K562 (cell line): ENCODE measurements around the gene MFAP5. TPM values are rescaled to one million over a fixed set of nuclear protein-coding genes. Genes with fewer than 3 reads are reported as not detected.

Experiments
- ATAC-seq: fragments of 200-7000 bp; cut with Tn5 transposase; 3 replicates; pipeline ENCODE4 v1.9.1; 2020; ENCODE audit warnings: moderate library complexity
- BruUV-seq: library from RNA; stranded (reverse); fragments of 400-500 nt; replicated peaks from 2 replicates; lab custom pipeline; 2021; lab: Mats Ljungman, UMichigan
- CTCF ChIA-PET: fragments of 300-600 bp; formaldehyde crosslinking; extraction: SDS; loops from one replicate; lab custom pipeline; 2021; ENCODE audit warnings: low intra/inter-chr PET ratio; lab: Yijun Ruan, JAX
- POLR2A ChIA-PET: fragments of 300-600, 350-650 bp; sonication (Branson Sonifier 250); formaldehyde crosslinking; extraction: SDS; loops from one replicate; lab custom pipeline; 2021; ENCODE audit warnings: antibody characterized with exemption, inconsistent platforms; lab: Yijun Ruan, JAX
- DNase-seq, 4 experiments: peaks; one replicate each; pipeline versions ENCODE4 v3.0.0 to v3.0.0-alpha.2; 2011 to 2018; ENCODE audit warnings: low spot score in 3 of 4, mixed read lengths in 3 of 4; ENCODE audit errors: extremely low read depth in 1 of 4
- FAIRE-seq: peaks from 2 replicates; lab custom pipeline; 2011; peaks lifted over from hg19 to GRCh38; lab: Jason Lieb, UNC
- H2AFZ ChIP-seq: 2 replicates; pipeline ENCODE4 v1.6.0; 2011; ENCODE audit warnings: low read depth, low read length, control low read depth, inconsistent platforms
- H3K27ac ChIP-seq: fragments of 200-600 bp; 3 replicates; pipeline ENCODE4 v1.8.0; 2011; ENCODE audit warnings: low read depth, mild to moderate bottlenecking, control low read depth, inconsistent platforms, low read length, moderate library complexity, mixed read lengths; ENCODE audit errors: extremely low read depth
- H3K27me3 ChIP-seq, 2 experiments: fragments of 300-600 bp in 1 of 2; 2 replicates in 1 of 2; 3 replicates in 1 of 2; pipeline versions ENCODE4 v1.6.0 to v1.8.0; 2011; ENCODE audit warnings: inconsistent platforms in 2 of 2, low read length in 2 of 2, mild to moderate bottlenecking in 1 of 2, mixed read lengths in 1 of 2, moderate library complexity in 1 of 2; ENCODE audit not compliant: control insufficient read depth in 2 of 2, insufficient read depth in 2 of 2
- H3K36me3 ChIP-seq: fragments of 300-600 bp; 3 replicates; pipeline ENCODE4 v1.8.0; 2011; ENCODE audit warnings: mild to moderate bottlenecking, low read length, inconsistent platforms; ENCODE audit not compliant: control insufficient read depth, insufficient read depth
- H3K4me1 ChIP-seq, 2 experiments: fragments of 200-600 bp in 1 of 2; replicated peaks in 1 of 2; 2 replicates in 1 of 2; 3 replicates in 1 of 2; pipeline versions ENCODE4 v1.5.1 to v1.8.0; 2011; ENCODE audit warnings: inconsistent platforms in 2 of 2, low read length in 2 of 2, mild to moderate bottlenecking in 1 of 2, mixed read lengths in 1 of 2, moderate library complexity in 1 of 2; ENCODE audit not compliant: control insufficient read depth in 2 of 2, insufficient read depth in 2 of 2
- H3K4me2 ChIP-seq: 2 replicates; pipeline ENCODE4 v1.6.1; 2011; ENCODE audit warnings: low read length, control low read depth, inconsistent platforms, mixed read lengths; ENCODE audit not compliant: insufficient read depth
- H3K4me3 ChIP-seq: fragments of 200-600 bp; sonication (generic), shearing (Covaris generic); 2 replicates; pipeline ENCODE4 v1.5.1; 2016; ENCODE audit warnings: control low read depth, inconsistent platforms
- H3K79me2 ChIP-seq: fragments of 200-600 bp; 3 replicates; pipeline ENCODE4 v1.8.0; 2011; ENCODE audit warnings: low read length, inconsistent platforms; ENCODE audit not compliant: control insufficient read depth, insufficient read depth
- H3K9ac ChIP-seq, 2 experiments: 2 replicates each; pipeline versions ENCODE4 v1.6.0 to v1.6.1; 2011; ENCODE audit warnings: low read depth in 2 of 2, low read length in 2 of 2, control low read depth in 1 of 2, inconsistent platforms in 1 of 2, mild to moderate bottlenecking in 1 of 2, mixed read lengths in 1 of 2; ENCODE audit not compliant: insufficient read depth in 1 of 2
- H3K9me1 ChIP-seq: one replicate; pipeline ENCODE4 v1.6.0; 2011; ENCODE audit warnings: inconsistent platforms, mild to moderate bottlenecking, low read length, moderate library complexity; ENCODE audit not compliant: control insufficient read depth, insufficient read depth
- H3K9me3 ChIP-seq: replicated peaks from 2 replicates; pipeline ENCODE4 v1.5.1; 2011; ENCODE audit warnings: low read depth, low read length, inconsistent platforms; ENCODE audit not compliant: control insufficient read depth, insufficient read depth
- H4K20me1 ChIP-seq: replicated peaks from 2 replicates; pipeline ENCODE4 v1.6.1; 2011; ENCODE audit warnings: low read length, inconsistent platforms, mixed read lengths; ENCODE audit not compliant: control insufficient read depth, insufficient read depth
- HEY1 ChIP-seq: fragments of 250-450 bp; sonication (Bioruptor Pico); IDR thresholded peaks from 2 replicates; pipeline ENCODE4 v1.5.0; 2020; ENCODE audit warnings: mild to moderate bottlenecking, moderate library complexity, borderline replicate concordance
- LCOR ChIP-seq: sonication (generic); formaldehyde crosslinking; IDR thresholded peaks from 2 replicates; pipeline ENCODE4 v1.8.0; 2022; ENCODE audit warnings: mild to moderate bottlenecking, missing genetic modification reagents
- NCOA2 ChIP-seq, 2 experiments: fragments of 450-650 bp; IDR thresholded peaks; 2 replicates each; pipeline ENCODE4 v1.6.1; 2018; ENCODE audit warnings: mild to moderate bottlenecking in 2 of 2, moderate library complexity in 1 of 2; ENCODE audit not compliant: partially characterized antibody in 2 of 2
- SMARCA4 ChIP-seq: fragments of 450-650 bp; IDR thresholded peaks from 2 replicates; pipeline ENCODE4 v1.6.1; 2016
- SPI1 ChIP-seq: IDR thresholded peaks from 2 replicates; pipeline ENCODE4 v1.6.1; 2011; ENCODE audit warnings: low read depth, low read length, control low read depth, borderline replicate concordance
- WGBS: fragments of 100-300 bp; shearing (Covaris generic); methylation state at CpG from one replicate; pipeline ENCODE4 v1.1.6; 2016; ENCODE audit warnings: low coverage, mixed read lengths; ENCODE audit not compliant: insufficient coverage; ENCODE audit errors: missing lambda C conversion rate; 5-methylcytosine and 5-hydroxymethylcytosine counted together
- in situ Hi-C: fragments of 300-500 bp; cut with MboI; formaldehyde crosslinking; loops from 4 replicates; pipeline ENCODE4 v1.15.0; 2018; ENCODE audit warnings: inconsistent platforms, mixed read lengths
- intact Hi-C: fragments of 100-400 bp; cut with micrococcal nuclease; formaldehyde crosslinking; loops from 2 replicates; pipeline ENCODE4 v1.14.2; 2022
- polyA plus RNA-seq, 8 experiments: library from polyadenylated mRNA; depleted of rRNA in 4 of 8; stranded (reverse) in 5 of 8; unstranded in 3 of 8; fragments of >200 nt; fragmentation: Nextera tagmentation in 2 of 8; fragmentation: Illumina TruSeq in 1 of 8; extraction: Ambion mirVana in 2 of 8; extraction: Trizol in 1 of 8; gene quantifications; 2 replicates each; pipeline versions ENCODE4 v1.2.1 to v1.2.3, GENCODE V29; 2011 to 2014; ENCODE audit warnings: inconsistent platforms in 1 of 8, missing spikeins in 1 of 8
- total RNA-seq, 7 experiments: library from RNA; depleted of rRNA in 6 of 7; stranded (reverse); fragments of >200 nt in 6 of 7; fragmentation: Illumina TruSeq in 2 of 7; extraction: Trizol in 2 of 7; gene quantifications; 2 replicates each; pipeline versions ENCODE4 v1.2.1 to v1.2.3, GENCODE V29; 2011 to 2021; ENCODE audit warnings: low replicate concordance in 1 of 7
- TF ChIP-seq, protein P1 (sequence below): fragments of 250-450 bp; sonication (Bioruptor Pico); IDR thresholded peaks from 2 replicates; pipeline ENCODE4 v1.5.0; 2021
- TF ChIP-seq, protein P2 (sequence below), 3 experiments: IDR thresholded peaks in 2 of 3; conservative IDR thresholded peaks in 1 of 3; 2 replicates each; pipeline ENCODE4 v1.5.1; 2011 to 2012; ENCODE audit warnings: low read length in 3 of 3, mild to moderate bottlenecking in 3 of 3, control low read depth in 2 of 3, improper control_type of control experiment in 1 of 3, inconsistent platforms in 1 of 3, low read depth in 1 of 3, mixed read lengths in 1 of 3, moderate library complexity in 1 of 3; ENCODE audit not compliant: insufficient read depth in 2 of 3
- TF ChIP-seq, protein P3 (sequence below): fragments of 200-600 bp; sonication (generic); IDR thresholded peaks from one replicate; pipeline ENCODE4 v1.6.1; 2012; ENCODE audit warnings: mild to moderate bottlenecking, low read depth, low read length, inconsistent platforms

The MFAP5 gene
- total and polyA plus RNA-seq, 9 of the 15 experiments (the other 6 are each of a cell fraction or from before 2014, with no cell fraction given), result not detected

DNA sequence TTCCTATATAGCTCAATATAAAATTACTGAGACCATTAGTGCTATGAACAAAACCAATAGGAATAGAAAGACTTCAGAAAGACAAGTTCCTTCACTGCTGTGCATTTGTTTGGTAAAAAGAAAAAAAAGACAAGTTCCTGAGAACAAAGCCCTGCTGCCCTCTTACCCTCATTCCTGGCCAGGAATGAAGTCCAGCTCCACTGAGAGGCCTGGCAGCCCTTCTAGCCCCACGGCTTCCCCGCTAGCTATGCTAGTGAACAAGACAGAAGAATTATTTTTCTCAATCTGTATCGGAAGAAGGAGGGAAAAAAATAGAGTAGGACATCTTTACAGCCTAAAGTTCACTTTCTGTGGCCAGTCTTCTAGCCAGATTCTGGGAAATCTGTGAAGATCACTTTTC is 1.6 kb downstream of the MFAP5 start:
- H3K4me1 ChIP-seq, result no peaks in the 10 kb centered on the region
- H4K20me1 ChIP-seq, result no peaks in the 10 kb centered on the region
- no peak overlapping the region for H3K9ac ChIP-seq
- H3K4me3 ChIP-seq, result no peak overlapping the region
- in situ Hi-C loops, result no loop called here
- H3K79me2 ChIP-seq, result no peaks in the 10 kb centered on the region
- no peak for ATAC-seq
- no peak overlapping the region for H3K27ac ChIP-seq
- no peak for FAIRE-seq
- BruUV-seq, result no TSS peak
- no peak overlapping the region for H3K4me2 ChIP-seq
- CTCF ChIA-PET, result no interaction called here
- H3K36me3 ChIP-seq, result no peaks in the 10 kb centered on the region
- 0% methylated on average over 3 of the region's 3 CpGs for WGBS
- intact Hi-C loops, result no loop called here
- H2AFZ ChIP-seq, result no peak overlapping the region
- no peaks in the 10 kb centered on the region for H3K9me3 ChIP-seq
- POLR2A ChIA-PET, result interaction anchor here (0.6 kb wide), 1 partner anchor 13 kb away, joined by 4 read pairs; no protein-coding TSS in a partner anchor
- H3K9me1 ChIP-seq, result no peaks in the 10 kb centered on the region
- peaks cover 11 to 12% of the 10 kb centered on the region in 2 experiments for H3K27me3 ChIP-seq
- DNase-seq, result no peak
- TF ChIP-seq SMARCA4 (no peak), NCOA2 (IDR thresholded peaks at IDR 0.05; ENCODE audit: partially characterized antibody in 2 of 2) (no peak), HEY1 (CRISPR knock-in tag) (no peak), LCOR (CRISPR knock-in tag) (no peak), SPI1 (no peak)
- TF ChIP-seq, protein P1, sequence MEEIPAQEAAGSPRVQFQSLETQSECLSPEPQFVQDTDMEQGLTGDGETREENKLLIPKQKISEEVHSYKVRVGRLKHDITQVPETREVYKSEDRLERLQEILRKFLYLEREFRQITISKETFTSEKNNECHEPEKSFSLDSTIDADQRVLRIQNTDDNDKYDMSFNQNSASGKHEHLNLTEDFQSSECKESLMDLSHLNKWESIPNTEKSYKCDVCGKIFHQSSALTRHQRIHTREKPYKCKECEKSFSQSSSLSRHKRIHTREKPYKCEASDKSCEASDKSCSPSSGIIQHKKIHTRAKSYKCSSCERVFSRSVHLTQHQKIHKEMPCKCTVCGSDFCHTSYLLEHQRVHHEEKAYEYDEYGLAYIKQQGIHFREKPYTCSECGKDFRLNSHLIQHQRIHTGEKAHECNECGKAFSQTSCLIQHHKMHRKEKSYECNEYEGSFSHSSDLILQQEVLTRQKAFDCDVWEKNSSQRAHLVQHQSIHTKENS (CRISPR knock-in tag), result no peak
- TF ChIP-seq, protein P2, sequence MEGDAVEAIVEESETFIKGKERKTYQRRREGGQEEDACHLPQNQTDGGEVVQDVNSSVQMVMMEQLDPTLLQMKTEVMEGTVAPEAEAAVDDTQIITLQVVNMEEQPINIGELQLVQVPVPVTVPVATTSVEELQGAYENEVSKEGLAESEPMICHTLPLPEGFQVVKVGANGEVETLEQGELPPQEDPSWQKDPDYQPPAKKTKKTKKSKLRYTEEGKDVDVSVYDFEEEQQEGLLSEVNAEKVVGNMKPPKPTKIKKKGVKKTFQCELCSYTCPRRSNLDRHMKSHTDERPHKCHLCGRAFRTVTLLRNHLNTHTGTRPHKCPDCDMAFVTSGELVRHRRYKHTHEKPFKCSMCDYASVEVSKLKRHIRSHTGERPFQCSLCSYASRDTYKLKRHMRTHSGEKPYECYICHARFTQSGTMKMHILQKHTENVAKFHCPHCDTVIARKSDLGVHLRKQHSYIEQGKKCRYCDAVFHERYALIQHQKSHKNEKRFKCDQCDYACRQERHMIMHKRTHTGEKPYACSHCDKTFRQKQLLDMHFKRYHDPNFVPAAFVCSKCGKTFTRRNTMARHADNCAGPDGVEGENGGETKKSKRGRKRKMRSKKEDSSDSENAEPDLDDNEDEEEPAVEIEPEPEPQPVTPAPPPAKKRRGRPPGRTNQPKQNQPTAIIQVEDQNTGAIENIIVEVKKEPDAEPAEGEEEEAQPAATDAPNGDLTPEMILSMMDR (IDR thresholded peaks at IDR 0.05 in 2 of 3, conservative IDR thresholded peaks at IDR 0.05 in 1 of 3; ENCODE audit: insufficient read depth in 2 of 3, low read depth in 1 of 3, low read length in 3 of 3), result no peak
- TF ChIP-seq, protein P3, sequence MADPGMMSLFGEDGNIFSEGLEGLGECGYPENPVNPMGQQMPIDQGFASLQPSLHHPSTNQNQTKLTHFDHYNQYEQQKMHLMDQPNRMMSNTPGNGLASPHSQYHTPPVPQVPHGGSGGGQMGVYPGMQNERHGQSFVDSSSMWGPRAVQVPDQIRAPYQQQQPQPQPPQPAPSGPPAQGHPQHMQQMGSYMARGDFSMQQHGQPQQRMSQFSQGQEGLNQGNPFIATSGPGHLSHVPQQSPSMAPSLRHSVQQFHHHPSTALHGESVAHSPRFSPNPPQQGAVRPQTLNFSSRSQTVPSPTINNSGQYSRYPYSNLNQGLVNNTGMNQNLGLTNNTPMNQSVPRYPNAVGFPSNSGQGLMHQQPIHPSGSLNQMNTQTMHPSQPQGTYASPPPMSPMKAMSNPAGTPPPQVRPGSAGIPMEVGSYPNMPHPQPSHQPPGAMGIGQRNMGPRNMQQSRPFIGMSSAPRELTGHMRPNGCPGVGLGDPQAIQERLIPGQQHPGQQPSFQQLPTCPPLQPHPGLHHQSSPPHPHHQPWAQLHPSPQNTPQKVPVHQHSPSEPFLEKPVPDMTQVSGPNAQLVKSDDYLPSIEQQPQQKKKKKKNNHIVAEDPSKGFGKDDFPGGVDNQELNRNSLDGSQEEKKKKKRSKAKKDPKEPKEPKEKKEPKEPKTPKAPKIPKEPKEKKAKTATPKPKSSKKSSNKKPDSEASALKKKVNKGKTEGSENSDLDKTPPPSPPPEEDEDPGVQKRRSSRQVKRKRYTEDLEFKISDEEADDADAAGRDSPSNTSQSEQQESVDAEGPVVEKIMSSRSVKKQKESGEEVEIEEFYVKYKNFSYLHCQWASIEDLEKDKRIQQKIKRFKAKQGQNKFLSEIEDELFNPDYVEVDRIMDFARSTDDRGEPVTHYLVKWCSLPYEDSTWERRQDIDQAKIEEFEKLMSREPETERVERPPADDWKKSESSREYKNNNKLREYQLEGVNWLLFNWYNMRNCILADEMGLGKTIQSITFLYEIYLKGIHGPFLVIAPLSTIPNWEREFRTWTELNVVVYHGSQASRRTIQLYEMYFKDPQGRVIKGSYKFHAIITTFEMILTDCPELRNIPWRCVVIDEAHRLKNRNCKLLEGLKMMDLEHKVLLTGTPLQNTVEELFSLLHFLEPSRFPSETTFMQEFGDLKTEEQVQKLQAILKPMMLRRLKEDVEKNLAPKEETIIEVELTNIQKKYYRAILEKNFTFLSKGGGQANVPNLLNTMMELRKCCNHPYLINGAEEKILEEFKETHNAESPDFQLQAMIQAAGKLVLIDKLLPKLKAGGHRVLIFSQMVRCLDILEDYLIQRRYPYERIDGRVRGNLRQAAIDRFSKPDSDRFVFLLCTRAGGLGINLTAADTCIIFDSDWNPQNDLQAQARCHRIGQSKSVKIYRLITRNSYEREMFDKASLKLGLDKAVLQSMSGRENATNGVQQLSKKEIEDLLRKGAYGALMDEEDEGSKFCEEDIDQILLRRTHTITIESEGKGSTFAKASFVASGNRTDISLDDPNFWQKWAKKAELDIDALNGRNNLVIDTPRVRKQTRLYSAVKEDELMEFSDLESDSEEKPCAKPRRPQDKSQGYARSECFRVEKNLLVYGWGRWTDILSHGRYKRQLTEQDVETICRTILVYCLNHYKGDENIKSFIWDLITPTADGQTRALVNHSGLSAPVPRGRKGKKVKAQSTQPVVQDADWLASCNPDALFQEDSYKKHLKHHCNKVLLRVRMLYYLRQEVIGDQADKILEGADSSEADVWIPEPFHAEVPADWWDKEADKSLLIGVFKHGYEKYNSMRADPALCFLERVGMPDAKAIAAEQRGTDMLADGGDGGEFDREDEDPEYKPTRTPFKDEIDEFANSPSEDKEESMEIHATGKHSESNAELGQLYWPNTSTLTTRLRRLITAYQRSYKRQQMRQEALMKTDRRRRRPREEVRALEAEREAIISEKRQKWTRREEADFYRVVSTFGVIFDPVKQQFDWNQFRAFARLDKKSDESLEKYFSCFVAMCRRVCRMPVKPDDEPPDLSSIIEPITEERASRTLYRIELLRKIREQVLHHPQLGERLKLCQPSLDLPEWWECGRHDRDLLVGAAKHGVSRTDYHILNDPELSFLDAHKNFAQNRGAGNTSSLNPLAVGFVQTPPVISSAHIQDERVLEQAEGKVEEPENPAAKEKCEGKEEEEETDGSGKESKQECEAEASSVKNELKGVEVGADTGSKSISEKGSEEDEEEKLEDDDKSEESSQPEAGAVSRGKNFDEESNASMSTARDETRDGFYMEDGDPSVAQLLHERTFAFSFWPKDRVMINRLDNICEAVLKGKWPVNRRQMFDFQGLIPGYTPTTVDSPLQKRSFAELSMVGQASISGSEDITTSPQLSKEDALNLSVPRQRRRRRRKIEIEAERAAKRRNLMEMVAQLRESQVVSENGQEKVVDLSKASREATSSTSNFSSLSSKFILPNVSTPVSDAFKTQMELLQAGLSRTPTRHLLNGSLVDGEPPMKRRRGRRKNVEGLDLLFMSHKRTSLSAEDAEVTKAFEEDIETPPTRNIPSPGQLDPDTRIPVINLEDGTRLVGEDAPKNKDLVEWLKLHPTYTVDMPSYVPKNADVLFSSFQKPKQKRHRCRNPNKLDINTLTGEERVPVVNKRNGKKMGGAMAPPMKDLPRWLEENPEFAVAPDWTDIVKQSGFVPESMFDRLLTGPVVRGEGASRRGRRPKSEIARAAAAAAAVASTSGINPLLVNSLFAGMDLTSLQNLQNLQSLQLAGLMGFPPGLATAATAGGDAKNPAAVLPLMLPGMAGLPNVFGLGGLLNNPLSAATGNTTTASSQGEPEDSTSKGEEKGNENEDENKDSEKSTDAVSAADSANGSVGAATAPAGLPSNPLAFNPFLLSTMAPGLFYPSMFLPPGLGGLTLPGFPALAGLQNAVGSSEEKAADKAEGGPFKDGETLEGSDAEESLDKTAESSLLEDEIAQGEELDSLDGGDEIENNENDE, result no peak
